Neuron (in vitro differentiated cells): ENCODE measurements around the gene CCNC.

Source experiments
- H2AFZ ChIP-seq: one replicate; pipeline ENCODE4 v1.6.1; 2013; ENCODE audit warnings: low read depth, mild to moderate bottlenecking, inconsistent platforms, low read length, moderate library complexity
- H3K27me3 ChIP-seq: one replicate; pipeline ENCODE4 v1.6.1; 2013; ENCODE audit warnings: low read length; ENCODE audit not compliant: insufficient read depth
- H3K36me3 ChIP-seq: one replicate; pipeline ENCODE4 v1.6.1; 2013; ENCODE audit warnings: low read length; ENCODE audit not compliant: insufficient read depth
- H3K4me1 ChIP-seq: one replicate; pipeline ENCODE4 v1.6.1; 2013; ENCODE audit warnings: low read length; ENCODE audit not compliant: insufficient read depth
- H3K4me3 ChIP-seq: 2 replicates; pipeline ENCODE4 v1.5.1; 2013; ENCODE audit warnings: mild to moderate bottlenecking, low read length, moderate library complexity
- H3K9me3 ChIP-seq: one replicate; pipeline ENCODE4 v1.6.1; 2013; ENCODE audit warnings: low read length

CCNC gene, protein sequence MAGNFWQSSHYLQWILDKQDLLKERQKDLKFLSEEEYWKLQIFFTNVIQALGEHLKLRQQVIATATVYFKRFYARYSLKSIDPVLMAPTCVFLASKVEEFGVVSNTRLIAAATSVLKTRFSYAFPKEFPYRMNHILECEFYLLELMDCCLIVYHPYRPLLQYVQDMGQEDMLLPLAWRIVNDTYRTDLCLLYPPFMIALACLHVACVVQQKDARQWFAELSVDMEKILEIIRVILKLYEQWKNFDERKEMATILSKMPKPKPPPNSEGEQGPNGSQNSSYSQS

DNA sequence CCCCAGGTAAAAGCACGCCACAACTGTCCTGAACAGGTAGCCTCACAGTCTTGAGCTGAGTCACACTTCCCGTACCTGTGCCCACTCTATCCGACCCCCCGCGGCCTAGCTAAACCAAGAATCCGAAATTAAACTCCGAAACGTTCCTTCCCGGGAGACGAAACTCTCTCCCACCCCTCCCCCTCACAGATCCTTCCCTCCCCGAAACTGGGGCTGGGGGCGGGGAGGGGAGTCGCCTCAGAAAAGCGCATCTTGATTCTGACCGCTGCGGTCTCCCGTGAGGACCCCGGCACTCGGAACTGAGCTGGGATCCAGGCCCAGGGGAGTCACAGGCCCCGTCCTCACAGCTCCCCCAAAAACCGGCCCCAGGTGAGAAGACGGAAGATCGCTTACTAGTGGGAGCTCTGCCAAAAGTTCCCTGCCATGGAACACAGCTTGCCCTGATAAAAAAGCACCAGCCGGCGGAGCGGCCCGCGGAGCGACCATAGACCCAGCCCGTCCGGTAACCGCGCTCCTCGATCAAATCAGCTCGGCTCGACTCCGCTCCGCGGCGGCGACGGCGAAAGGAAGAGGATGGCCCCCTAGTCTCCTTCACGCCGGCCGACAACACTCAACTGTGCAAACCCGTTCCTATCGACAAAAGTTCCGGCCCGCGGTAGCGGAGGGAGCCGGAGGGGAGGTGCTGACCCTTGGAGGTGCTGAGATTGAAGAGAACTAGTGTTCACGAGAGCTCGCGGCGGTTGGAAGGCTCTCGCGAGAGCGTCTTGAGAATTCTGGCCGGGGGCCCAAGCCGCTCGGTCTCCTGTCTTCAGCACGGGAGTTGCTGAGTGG, at the start of gene CCNC:
Gene CCNC (minus strand): TSS at position 558 of the 831 bp plus-strand sequence. CDS start 133 bp downstream, at position 425.
- Histone ChIP-seq H3K27me3 (no peaks in the 10 kb centered on the region), H3K4me3 (peak within 1 kb of the TSS; percentile 100), H3K4me1 (peaks cover 15% of the 10 kb centered on the region), H3K9me3 (no peaks in the 10 kb centered on the region), H3K36me3 (peaks cover 2% of the 10 kb centered on the region), H2AFZ (peak within 1 kb of the TSS; percentile 13)

- Histone ChIP-seq H3K9me3 (peaks cover 5% of the 10 kb centered on the region), H3K36me3 (no peaks in the 10 kb centered on the region), H3K4me1 (no peaks in the 10 kb centered on the region), H3K4me3 (no peak overlapping the region), H2AFZ (no peak overlapping the region), H3K27me3 (peaks cover 92% of the 10 kb centered on the region)
Measured at GRCh38 chr6:99617131-99617530, 48.7 kb upstream of the CCNC start.

DNA sequence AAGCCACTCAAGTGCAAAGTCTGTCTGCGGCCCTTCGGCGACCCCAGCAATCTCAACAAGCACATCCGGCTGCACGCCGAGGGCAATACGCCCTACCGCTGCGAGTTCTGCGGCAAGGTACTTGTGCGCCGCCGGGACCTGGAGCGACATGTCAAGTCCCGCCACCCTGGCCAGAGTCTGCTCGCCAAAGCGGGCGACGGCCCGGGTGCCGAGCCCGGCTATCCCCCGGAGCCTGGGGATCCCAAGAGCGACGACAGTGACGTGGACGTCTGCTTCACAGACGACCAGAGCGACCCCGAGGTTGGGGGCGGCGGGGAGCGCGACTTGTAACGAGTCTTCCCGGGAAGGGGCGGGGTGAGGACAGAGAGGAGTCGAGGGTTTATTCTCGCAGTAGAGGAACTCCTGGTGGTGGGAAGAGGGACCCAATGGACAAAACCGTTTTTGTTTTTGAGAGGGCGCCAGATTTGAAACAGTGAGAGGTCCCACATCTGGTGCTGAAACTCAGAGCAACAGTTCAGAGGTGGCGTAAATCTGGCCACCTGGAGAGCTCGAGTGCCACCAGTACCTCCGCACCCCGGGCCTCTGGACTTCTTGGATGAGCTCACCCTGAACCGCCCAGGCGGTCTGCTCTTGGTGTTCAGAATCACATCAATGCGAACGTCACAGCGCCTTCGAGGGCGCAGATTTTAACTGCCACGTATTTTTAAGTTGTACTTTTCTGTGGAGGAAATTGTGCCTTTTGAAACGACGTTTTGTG, 46.1 kb upstream of the CCNC start:
- peak overlapping the region; percentile 43 for H3K4me3 ChIP-seq
- H3K36me3 ChIP-seq, result no peaks in the 10 kb centered on the region
- H3K4me1 ChIP-seq, result no peaks in the 10 kb centered on the region
- H3K27me3 ChIP-seq, result peaks cover 94% of the 10 kb centered on the region
- peaks cover 5% of the 10 kb centered on the region for H3K9me3 ChIP-seq
- H2AFZ ChIP-seq, result peak overlapping the region; percentile 94

DNA sequence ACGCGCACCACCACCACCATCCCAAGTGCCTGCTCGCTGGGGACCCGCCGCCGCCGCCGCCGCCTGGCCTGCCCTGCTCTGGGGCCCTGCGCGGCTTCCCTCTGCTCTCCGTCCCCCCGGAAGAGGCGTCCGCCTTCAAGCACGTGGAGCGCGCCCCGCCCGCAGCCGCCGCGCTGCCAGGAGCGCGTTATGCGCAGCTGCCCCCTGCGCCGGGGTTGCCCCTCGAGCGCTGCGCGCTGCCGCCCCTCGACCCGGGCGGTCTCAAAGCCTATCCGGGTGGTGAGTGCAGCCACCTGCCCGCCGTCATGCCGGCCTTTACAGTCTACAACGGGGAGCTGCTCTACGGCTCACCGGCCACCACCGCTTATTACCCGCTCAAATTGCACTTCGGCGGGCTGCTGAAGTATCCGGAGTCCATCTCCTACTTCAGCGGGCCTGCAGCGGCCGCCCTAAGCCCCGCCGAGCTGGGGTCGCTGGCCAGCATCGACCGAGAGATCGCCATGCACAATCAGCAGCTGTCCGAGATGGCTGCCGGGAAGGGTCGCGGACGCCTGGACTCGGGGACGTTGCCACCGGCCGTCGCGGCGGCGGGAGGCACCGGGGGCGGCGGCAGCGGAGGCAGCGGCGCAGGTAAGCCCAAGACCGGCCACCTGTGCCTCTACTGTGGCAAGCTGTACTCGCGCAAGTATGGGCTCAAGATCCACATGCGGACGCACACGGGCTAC, 45.4 kb upstream of the CCNC start:
- no peaks in the 10 kb centered on the region for H3K4me1 ChIP-seq
- H3K27me3 ChIP-seq, result peaks cover 95% of the 10 kb centered on the region
- H3K36me3 ChIP-seq, result no peaks in the 10 kb centered on the region
- H2AFZ ChIP-seq, result peak overlapping the region; percentile 94
- peaks cover 6% of the 10 kb centered on the region for H3K9me3 ChIP-seq
- H3K4me3 ChIP-seq, result peak overlapping the region; percentile 43

DNA sequence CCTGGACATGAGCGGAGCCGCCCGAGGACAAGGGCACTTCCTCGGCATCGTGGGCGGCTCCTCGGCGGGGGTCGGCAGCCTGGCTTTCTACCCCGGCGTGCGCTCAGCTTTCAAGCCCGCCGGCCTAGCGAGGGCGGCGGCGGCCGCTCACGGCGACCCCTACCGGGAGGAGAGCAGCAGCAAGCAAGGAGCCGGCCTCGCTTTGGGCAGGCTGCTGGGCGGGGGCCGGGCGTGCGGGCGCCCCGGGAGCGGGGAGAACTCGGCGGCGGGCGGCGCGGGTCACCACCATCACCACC, 44.9 kb upstream of the CCNC start:
- Histone ChIP-seq H3K9me3 (peaks cover 4% of the 10 kb centered on the region), H3K4me1 (no peaks in the 10 kb centered on the region), H3K4me3 (peak overlapping the region; percentile 43), H3K27me3 (peaks cover 95% of the 10 kb centered on the region), H2AFZ (peak overlapping the region; percentile 94), H3K36me3 (no peaks in the 10 kb centered on the region)

GRCh38 chr6:99612551-99613408, 44.3 kb upstream of the CCNC start:
- H3K36me3 ChIP-seq, result no peaks in the 10 kb centered on the region
- peaks cover 1% of the 10 kb centered on the region for H3K9me3 ChIP-seq
- peak overlapping the region; percentile 43 for H3K4me3 ChIP-seq
- H2AFZ ChIP-seq, result peak overlapping the region; percentile 94
- peaks cover 95% of the 10 kb centered on the region for H3K27me3 ChIP-seq
- no peaks in the 10 kb centered on the region for H3K4me1 ChIP-seq

GRCh38 chr6:99611148-99611547, 42.7 kb upstream of the CCNC start:
- peaks cover 95% of the 10 kb centered on the region for H3K27me3 ChIP-seq
- peaks cover 1% of the 10 kb centered on the region for H3K9me3 ChIP-seq
- H3K36me3 ChIP-seq, result no peaks in the 10 kb centered on the region
- H2AFZ ChIP-seq, result no peak overlapping the region
- H3K4me3 ChIP-seq, result no peak overlapping the region
- no peaks in the 10 kb centered on the region for H3K4me1 ChIP-seq

DNA sequence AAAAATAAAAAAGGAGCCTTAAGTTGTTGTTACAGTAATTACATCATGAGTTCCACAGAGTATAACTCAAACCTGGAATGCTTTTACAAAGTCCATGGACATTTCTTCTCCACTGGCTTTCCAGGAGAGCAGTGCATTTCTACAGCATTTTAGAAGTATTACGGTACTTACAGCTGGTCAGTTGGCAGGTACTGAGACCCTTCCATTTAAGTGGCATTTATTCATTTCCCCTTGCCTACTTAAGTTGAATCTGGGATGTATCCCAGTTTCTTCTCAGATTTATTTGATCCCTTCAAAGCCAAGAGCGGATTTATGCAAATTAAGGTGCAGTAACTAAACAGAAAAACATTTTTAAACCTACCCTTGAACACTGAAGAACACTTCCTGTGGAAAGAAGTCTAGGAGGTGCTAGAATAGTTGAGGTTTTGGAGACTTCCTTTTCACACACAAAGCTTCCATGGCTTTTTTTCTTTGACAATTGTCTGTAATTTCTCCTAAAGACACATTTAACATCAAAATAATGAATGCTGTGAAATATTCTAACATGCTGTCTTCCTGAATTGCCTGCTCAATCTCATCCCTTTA, 41.5 kb upstream of the CCNC start:
- Histone ChIP-seq H2AFZ (no peak overlapping the region), H3K36me3 (no peaks in the 10 kb centered on the region), H3K27me3 (peaks cover 97% of the 10 kb centered on the region), H3K4me1 (no peaks in the 10 kb centered on the region), H3K4me3 (no peak overlapping the region), H3K9me3 (peaks cover 1% of the 10 kb centered on the region)

GRCh38 chr6:99608886-99609482, 40.5 kb upstream of the CCNC start:
- no peak overlapping the region for H3K4me3 ChIP-seq
- peaks cover 4% of the 10 kb centered on the region for H3K4me1 ChIP-seq
- H2AFZ ChIP-seq, result no peak overlapping the region
- peaks cover 97% of the 10 kb centered on the region for H3K27me3 ChIP-seq
- peaks cover 1% of the 10 kb centered on the region for H3K9me3 ChIP-seq
- H3K36me3 ChIP-seq, result no peaks in the 10 kb centered on the region

DNA sequence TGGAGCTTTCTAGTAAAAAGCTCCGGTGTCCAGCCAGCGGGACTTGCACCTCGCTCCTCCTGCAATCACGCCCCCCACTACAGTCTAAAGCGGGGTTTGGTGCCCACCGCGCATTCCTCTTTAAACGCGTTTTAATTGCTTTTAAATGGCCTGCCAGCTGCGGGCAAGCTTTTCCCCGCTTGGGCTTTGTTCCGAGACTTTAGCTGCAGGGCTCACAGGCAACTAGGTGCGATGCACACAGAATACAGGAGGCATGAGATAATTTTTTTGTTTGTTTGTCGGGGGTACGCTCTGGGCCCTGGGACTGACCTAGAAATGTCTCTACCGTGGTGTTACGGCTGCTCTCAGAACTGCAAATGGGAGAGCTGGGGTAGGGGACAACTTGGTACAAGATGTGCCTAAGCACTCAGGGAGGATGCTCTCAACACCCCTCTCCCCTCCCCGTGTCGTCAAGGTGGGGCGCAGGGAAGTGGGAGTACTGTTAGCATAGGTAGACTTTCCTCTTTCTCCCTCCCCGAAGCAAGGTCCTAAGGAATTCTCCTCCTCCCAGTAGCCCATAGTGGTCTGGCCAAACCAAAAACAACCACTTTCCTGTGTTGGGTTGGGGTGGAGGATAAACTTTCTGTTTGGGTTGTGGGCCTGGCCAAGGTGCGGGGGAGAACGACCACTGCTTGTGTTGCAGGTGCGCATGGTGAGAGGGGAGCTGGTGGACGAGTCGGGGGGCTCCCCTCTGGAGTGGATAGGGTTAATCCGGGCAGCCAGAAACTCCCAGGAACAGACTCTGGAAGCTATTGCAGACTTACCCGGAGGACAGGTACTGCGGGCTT, 39.8 kb upstream of the CCNC start:
- H3K4me3 ChIP-seq, result no peak overlapping the region
- peaks cover 98% of the 10 kb centered on the region for H3K27me3 ChIP-seq
- H2AFZ ChIP-seq, result no peak overlapping the region
- no peaks in the 10 kb centered on the region for H3K36me3 ChIP-seq
- H3K9me3 ChIP-seq, result peaks cover 1% of the 10 kb centered on the region
- H3K4me1 ChIP-seq, result peaks cover 12% of the 10 kb centered on the region

DNA sequence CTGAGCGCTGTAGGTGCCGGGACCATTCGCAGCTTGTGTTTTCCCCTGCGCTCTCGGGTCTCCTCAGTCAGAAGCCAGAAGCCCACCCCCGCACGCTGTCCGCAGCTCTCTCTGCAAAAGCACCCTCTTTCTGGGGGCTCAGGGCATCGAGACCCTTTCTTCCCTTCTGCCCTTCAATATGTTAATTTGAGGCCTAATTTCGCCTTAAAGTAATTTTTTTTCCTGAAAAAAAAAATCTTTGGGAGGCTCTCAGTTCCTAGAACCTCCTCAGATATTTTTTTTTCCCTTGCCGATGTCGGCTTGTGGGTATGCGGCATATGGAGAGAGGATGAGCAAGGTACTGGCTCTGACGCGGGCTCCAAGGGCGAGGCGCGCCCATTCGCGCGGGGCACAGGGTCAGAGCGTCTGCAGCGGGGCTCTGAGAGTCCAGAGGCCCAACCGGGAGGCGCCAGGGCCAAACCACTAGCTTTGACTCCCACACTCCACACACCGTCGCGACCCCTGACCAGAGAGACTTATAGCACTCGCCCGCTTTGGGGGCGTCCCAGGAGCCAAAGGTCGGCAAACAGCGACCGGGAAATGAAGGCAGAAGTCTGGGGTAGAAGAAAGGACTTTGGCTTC, 39.1 kb upstream of the CCNC start:
- H3K36me3 ChIP-seq, result no peaks in the 10 kb centered on the region
- H2AFZ ChIP-seq, result no peak overlapping the region
- peaks cover 98% of the 10 kb centered on the region for H3K27me3 ChIP-seq
- peaks cover 1% of the 10 kb centered on the region for H3K9me3 ChIP-seq
- H3K4me3 ChIP-seq, result no peak overlapping the region
- peaks cover 17% of the 10 kb centered on the region for H3K4me1 ChIP-seq
